SU-DHL-6 (cell line): ENCODE measurements around the gene WNT10A.
"Not testable (repeated sequence)": the region's sequence is repeated elsewhere in the genome, so short reads cannot be mapped to it uniquely, and the experiment has no call there.

ENCODE experiments used
- H2AFZ ChIP-seq: fragments of 200-600 bp; sonication (generic); 2 replicates; pipeline ENCODE4 v1.6.1; 2014; ENCODE audit warnings: low read depth, mild to moderate bottlenecking, moderate library complexity, mixed read lengths, antibody characterized with exemption, low read length; ENCODE audit not compliant: severe bottlenecking
- H3F3A ChIP-seq: fragments of 200-600 bp; shearing (Covaris generic); 2 replicates; pipeline ENCODE4 v1.6.0; 2016; ENCODE audit warnings: antibody characterized with exemption, mild to moderate bottlenecking; ENCODE audit not compliant: insufficient read depth
- H3K27ac ChIP-seq: fragments of 200-600 bp; sonication (generic); 2 replicates; pipeline ENCODE4 v1.5.1; 2016; ENCODE audit warnings: low read depth, mild to moderate bottlenecking, low read length, moderate library complexity, mixed read lengths
- H3K27me3 ChIP-seq: fragments of 200-600 bp; sonication (generic), shearing (Covaris generic); 2 replicates; pipeline ENCODE4 v1.6.0; 2014; ENCODE audit warnings: mild to moderate bottlenecking, low read length
- H3K36me3 ChIP-seq: fragments of 200-600 bp; sonication (generic); 2 replicates; pipeline ENCODE4 v1.6.1; 2014; ENCODE audit warnings: mild to moderate bottlenecking, low read length, mixed read lengths
- H3K4me2 ChIP-seq: fragments of 300-600, 200-600 bp; shearing (Covaris generic), sonication (generic); 2 replicates; pipeline ENCODE4 v1.6.0; 2014; ENCODE audit warnings: low read length, low read depth, mild to moderate bottlenecking; ENCODE audit not compliant: poor library complexity, severe bottlenecking
- H3K4me3 ChIP-seq: fragments of 200-600 bp; sonication (generic); 2 replicates; pipeline ENCODE4 v1.5.1; 2014; ENCODE audit warnings: antibody characterized with exemption, low read length, mild to moderate bottlenecking, mixed read lengths; ENCODE audit not compliant: insufficient read depth, poor library complexity, severe bottlenecking
- H3K79me2 ChIP-seq: fragments of 200-600 bp; sonication (generic); 2 replicates; pipeline ENCODE4 v1.6.1; 2014; ENCODE audit warnings: mild to moderate bottlenecking, low read length, moderate library complexity; ENCODE audit not compliant: insufficient read depth
- H3K9ac ChIP-seq: fragments of 200-600 bp; sonication (generic); 2 replicates; pipeline ENCODE4 v1.7.0; 2014; ENCODE audit warnings: mild to moderate bottlenecking, low read length
- H3K9me2 ChIP-seq: fragments of 200-600 bp; sonication (generic); replicated peaks from 2 replicates; pipeline ENCODE4 v1.6.1; 2014; ENCODE audit warnings: low read length; ENCODE audit not compliant: insufficient read depth
- H3K9me3 ChIP-seq: fragments of 200-600 bp; sonication (generic); 2 replicates; pipeline ENCODE4 v1.6.1; 2014; ENCODE audit warnings: low read length, mixed read lengths; ENCODE audit not compliant: insufficient read depth
- H4K20me1 ChIP-seq: fragments of 200-600 bp; sonication (generic); 2 replicates; pipeline ENCODE4 v1.6.1; 2014; ENCODE audit warnings: low read depth, mild to moderate bottlenecking, antibody characterized with exemption, low read length, moderate library complexity, mixed read lengths
- EZH2phosphoT487 ChIP-seq: fragments of 200-600 bp; sonication (generic), shearing (Covaris generic); conservative IDR thresholded peaks from 2 replicates; pipeline ENCODE4 v1.6.1; 2018; ENCODE audit warnings: mild to moderate bottlenecking, antibody characterized with exemption, low read length, moderate library complexity, mixed read lengths
- TF ChIP-seq, protein P1 (sequence below): fragments of 200-600 bp; sonication (generic); IDR thresholded peaks from one replicate; pipeline ENCODE4 v1.5.1; 2017; ENCODE audit warnings: antibody characterized with exemption, mild to moderate bottlenecking, low read length, moderate library complexity; ENCODE audit not compliant: insufficient read depth, poor library complexity, severe bottlenecking

Gene WNT10A

DNA sequence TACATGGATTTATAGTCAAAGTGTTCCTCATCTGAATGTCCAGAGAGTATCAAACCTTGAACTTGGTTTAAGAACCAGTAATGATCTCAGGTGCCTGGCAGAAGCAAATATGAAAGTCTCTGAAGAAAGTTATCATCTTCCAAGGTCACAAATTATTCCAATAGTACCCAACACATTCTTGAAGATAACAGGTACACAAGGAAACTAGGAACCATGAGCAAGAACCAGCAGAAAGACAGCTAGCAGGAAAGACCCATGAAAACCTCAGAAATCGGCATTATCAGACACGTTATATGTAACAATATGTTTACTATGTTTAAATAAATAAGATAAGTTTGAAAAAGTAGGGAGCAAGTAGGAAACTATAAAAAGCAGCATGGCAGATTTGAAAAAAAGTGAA, 43.2 kb upstream of the WNT10A start:
- no peak overlapping the region for H3K4me2 ChIP-seq
- no peaks in the 10 kb centered on the region for H3K9me3 ChIP-seq
- TF ChIP-seq EZH2phosphoT487: no peak
- TF ChIP-seq, protein P1, sequence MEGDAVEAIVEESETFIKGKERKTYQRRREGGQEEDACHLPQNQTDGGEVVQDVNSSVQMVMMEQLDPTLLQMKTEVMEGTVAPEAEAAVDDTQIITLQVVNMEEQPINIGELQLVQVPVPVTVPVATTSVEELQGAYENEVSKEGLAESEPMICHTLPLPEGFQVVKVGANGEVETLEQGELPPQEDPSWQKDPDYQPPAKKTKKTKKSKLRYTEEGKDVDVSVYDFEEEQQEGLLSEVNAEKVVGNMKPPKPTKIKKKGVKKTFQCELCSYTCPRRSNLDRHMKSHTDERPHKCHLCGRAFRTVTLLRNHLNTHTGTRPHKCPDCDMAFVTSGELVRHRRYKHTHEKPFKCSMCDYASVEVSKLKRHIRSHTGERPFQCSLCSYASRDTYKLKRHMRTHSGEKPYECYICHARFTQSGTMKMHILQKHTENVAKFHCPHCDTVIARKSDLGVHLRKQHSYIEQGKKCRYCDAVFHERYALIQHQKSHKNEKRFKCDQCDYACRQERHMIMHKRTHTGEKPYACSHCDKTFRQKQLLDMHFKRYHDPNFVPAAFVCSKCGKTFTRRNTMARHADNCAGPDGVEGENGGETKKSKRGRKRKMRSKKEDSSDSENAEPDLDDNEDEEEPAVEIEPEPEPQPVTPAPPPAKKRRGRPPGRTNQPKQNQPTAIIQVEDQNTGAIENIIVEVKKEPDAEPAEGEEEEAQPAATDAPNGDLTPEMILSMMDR: no peak
- no peak overlapping the region for H3K9ac ChIP-seq
- no peaks in the 10 kb centered on the region for H3K27me3 ChIP-seq
- H3K36me3 ChIP-seq: no peaks in the 10 kb centered on the region
- no peaks in the 10 kb centered on the region for H3K9me2 ChIP-seq
- H3K4me3 ChIP-seq: no peak overlapping the region
- no peaks in the 10 kb centered on the region for H3F3A ChIP-seq
- no peak overlapping the region for H2AFZ ChIP-seq
- no peaks in the 10 kb centered on the region for H3K79me2 ChIP-seq
- H4K20me1 ChIP-seq: no peaks in the 10 kb centered on the region
- no peak overlapping the region for H3K27ac ChIP-seq

DNA sequence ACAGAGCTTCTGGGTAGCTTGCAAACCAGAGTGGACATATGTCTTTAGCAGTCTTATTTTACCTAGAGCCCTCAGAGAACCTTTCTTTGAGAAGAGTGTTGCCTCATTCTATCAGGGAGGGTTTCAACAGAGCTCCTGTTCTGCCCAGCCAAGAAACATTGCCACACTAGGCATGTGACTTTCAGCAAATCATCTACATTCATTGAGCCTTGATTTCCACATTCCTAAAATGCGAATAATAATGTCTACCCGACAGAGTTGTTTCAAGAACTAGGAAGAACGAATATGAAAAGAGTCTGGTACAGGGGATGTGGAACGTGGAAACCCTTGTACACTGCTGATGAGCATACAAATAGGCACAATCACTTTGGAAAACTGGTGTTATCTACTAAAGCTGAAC, 41.2 kb upstream of the WNT10A start:
- Histone ChIP-seq H3F3A (no peaks in the 10 kb centered on the region), H4K20me1 (no peaks in the 10 kb centered on the region), H3K9ac (no peak overlapping the region), H3K36me3 (no peaks in the 10 kb centered on the region), H2AFZ (no peak overlapping the region), H3K27me3 (no peaks in the 10 kb centered on the region), H3K9me2 (no peaks in the 10 kb centered on the region), H3K9me3 (no peaks in the 10 kb centered on the region), H3K79me2 (no peaks in the 10 kb centered on the region), H3K27ac (no peak overlapping the region), H3K4me3 (no peak overlapping the region), H3K4me2 (no peak overlapping the region)
- TF ChIP-seq, protein P1: no peak
- TF ChIP-seq EZH2phosphoT487: no peak

DNA sequence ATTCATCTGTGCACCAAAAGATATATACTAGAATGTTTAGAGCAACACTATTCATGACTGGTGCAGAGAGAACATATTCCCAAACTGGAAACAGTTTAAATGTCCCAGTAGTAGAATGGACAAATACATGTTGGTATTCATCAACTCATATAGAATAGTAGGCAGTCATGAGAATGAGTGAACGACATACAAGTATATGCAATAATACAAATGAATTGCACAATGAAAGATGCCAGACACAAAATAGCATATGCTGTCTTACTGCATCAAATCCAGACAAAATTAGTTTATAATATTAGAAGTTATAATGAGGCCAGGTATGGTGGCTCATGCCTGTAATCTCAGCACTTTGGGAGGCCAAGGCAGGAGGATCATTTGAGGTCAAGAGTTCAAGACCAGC, 40.8 kb upstream of the WNT10A start:
- Histone ChIP-seq H3K4me3 (no peak overlapping the region), H3K4me2 (no peak overlapping the region), H3K27ac (no peak overlapping the region), H3K27me3 (no peaks in the 10 kb centered on the region), H3F3A (no peaks in the 10 kb centered on the region), H3K36me3 (no peaks in the 10 kb centered on the region), H3K9ac (no peak overlapping the region), H2AFZ (no peak overlapping the region), H3K9me3 (no peaks in the 10 kb centered on the region), H3K79me2 (no peaks in the 10 kb centered on the region), H3K9me2 (no peaks in the 10 kb centered on the region), H4K20me1 (no peaks in the 10 kb centered on the region)
- TF ChIP-seq, protein P1: no peak
- TF ChIP-seq EZH2phosphoT487: no peak

DNA sequence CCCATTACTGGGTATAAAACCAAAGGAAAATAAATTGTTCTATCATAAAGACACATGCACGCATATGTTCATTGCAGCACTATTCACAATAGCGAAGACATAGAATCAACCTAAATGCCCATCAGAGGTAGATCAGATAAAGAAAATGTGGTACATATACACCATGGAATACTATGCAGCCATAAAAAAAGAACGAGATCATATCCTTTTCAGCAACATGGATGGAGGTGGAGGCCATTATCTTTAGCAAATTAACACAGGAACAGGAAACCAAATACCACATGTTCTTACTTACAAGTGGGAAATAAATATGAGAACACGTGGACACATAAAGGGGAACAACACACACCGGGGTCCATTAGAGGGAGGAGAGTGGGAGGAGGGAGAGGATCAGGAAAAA, 36.3 kb upstream of the WNT10A start:
- not testable (repeated sequence) for H3K27me3 ChIP-seq, H3K4me2 ChIP-seq, H3F3A ChIP-seq, H3K27ac ChIP-seq, H3K9me2 ChIP-seq, H3K9ac ChIP-seq, H4K20me1 ChIP-seq, H3K4me3 ChIP-seq, H3K79me2 ChIP-seq, H3K36me3 ChIP-seq, H2AFZ ChIP-seq, H3K9me3 ChIP-seq

DNA sequence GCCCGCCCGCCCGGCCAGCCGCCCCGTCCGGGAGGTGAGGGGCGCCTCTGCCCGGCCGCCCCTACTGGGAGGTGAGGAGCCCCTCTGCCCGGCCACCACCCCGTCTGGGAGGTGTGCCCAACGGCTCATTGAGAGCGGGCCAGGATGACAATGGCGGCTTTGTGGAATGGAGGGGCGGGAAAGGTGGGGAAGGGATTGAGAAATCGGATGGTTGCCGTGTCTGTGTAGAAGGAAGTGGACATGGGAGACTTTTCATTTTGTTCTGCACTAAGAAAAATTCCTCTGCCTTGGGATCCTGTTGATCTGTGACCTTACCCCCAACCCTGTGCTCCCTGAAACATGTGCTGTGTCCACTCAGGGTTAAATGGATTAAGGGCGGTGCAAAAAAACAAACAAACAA, 33.7 kb upstream of the WNT10A start:
- H3K9me3 ChIP-seq, H3K9me2 ChIP-seq, H2AFZ ChIP-seq, H3K79me2 ChIP-seq, H3K27ac ChIP-seq, H3K36me3 ChIP-seq, H3K9ac ChIP-seq, H4K20me1 ChIP-seq, H3F3A ChIP-seq, H3K4me2 ChIP-seq, H3K4me3 ChIP-seq, H3K27me3 ChIP-seq: not testable (repeated sequence)
